LNCAP (cell line): ENCODE data around the gene F9.

ENCODE experiments used
- CTCF ChIP-seq: fragments of 450-650 bp; IDR thresholded peaks from 2 replicates; pipeline ENCODE4 v1.5.1; 2017; ENCODE audit warnings: mild to moderate bottlenecking

Gene F9

GRCh38 chrX:139530550-139530949, at the start of gene F9:
Gene F9 (plus strand): TSS chrX:139530739. CDS start chrX:139530765, 26 bp downstream.
- TF ChIP-seq CTCF, result no peak

GRCh38 chrX:139483699-139484098, 46.8 kb upstream of the F9 start:
- TF ChIP-seq CTCF, result no peak

GRCh38 chrX:139484591-139484990, 45.9 kb upstream of the F9 start:
- no peak for TF ChIP-seq CTCF

- TF ChIP-seq CTCF, result no peak
These were observed 35.2 kb upstream of the F9 start for GRCh38 chrX:139495324-139495723.

- TF ChIP-seq CTCF, result no peak
These were observed 24.2 kb upstream of the F9 start for GRCh38 chrX:139506333-139506732.

- TF ChIP-seq CTCF, result no peak
These were observed 22.4 kb upstream of the F9 start for GRCh38 chrX:139508099-139508498.

GRCh38 chrX:139518475-139518874, 12.1 kb upstream of the F9 start:
- no peak for TF ChIP-seq CTCF

GRCh38 chrX:139532834-139533233, 2.3 kb downstream of the F9 start:
- no peak for TF ChIP-seq CTCF
